Endodermal cell (in vitro differentiated cells): ENCODE results near the gene TP53BP1. TPM values are rescaled to one million over a fixed set of nuclear protein-coding genes. Genes with fewer than 3 reads are reported as not detected.
A peak's percentile ranks its signal among the peaks of the same experiment; 100 is the strongest.

ENCODE experiments used
- DNase-seq: peaks from one replicate; pipeline ENCODE4 v3.0.0-alpha.2; 2017
- H3K27ac ChIP-seq: 2 replicates; pipeline ENCODE4 v1.5.1; 2013; ENCODE audit warnings: mild to moderate bottlenecking, low read depth, low read length, moderate library complexity
- H3K27me3 ChIP-seq: 2 replicates; pipeline ENCODE4 v1.6.1; 2013; ENCODE audit warnings: mild to moderate bottlenecking, low read length, moderate library complexity; ENCODE audit not compliant: insufficient read depth, control insufficient read depth, poor library complexity, severe bottlenecking
- H3K36me3 ChIP-seq: 2 replicates; pipeline ENCODE4 v1.7.0; 2013; ENCODE audit warnings: mild to moderate bottlenecking, low read length, moderate library complexity; ENCODE audit not compliant: control insufficient read depth, insufficient read depth
- H3K4me1 ChIP-seq: one replicate; pipeline ENCODE4 v1.7.0; 2013; ENCODE audit warnings: low read length; ENCODE audit not compliant: control insufficient read depth, insufficient read depth
- H3K4me3 ChIP-seq: 2 replicates; pipeline ENCODE4 v1.5.1; 2013; ENCODE audit warnings: mild to moderate bottlenecking, low read length, moderate library complexity
- H3K9ac ChIP-seq: 2 replicates; pipeline ENCODE4 v1.6.1; 2013; ENCODE audit warnings: mild to moderate bottlenecking, low read length, moderate library complexity; ENCODE audit not compliant: poor library complexity, severe bottlenecking; ENCODE audit errors: extremely low read depth
- H3K9me3 ChIP-seq: 2 replicates; pipeline ENCODE4 v1.6.1; 2013; ENCODE audit warnings: mild to moderate bottlenecking, low read length, moderate library complexity; ENCODE audit not compliant: control insufficient read depth
- H3K27ac Mint-ChIP-seq: 2 replicates; pipeline ENCODE4 v1.8.0; 2020; ENCODE audit warnings: mixed read lengths
- H3K27me3 Mint-ChIP-seq: 2 replicates; pipeline ENCODE4 v1.8.0; 2021; ENCODE audit warnings: mild to moderate bottlenecking, mixed read lengths; ENCODE audit not compliant: insufficient read depth
- H3K36me3 Mint-ChIP-seq: 2 replicates; pipeline ENCODE4 v1.8.0; 2020; ENCODE audit warnings: low read depth, mixed read lengths
- H3K4me1 Mint-ChIP-seq: 2 replicates; pipeline ENCODE4 v1.8.0; 2020; ENCODE audit warnings: mixed read lengths
- H3K4me3 Mint-ChIP-seq: 2 replicates; pipeline ENCODE4 v1.8.0; 2020; ENCODE audit warnings: mild to moderate bottlenecking, moderate library complexity, mixed read lengths
- H3K9me3 Mint-ChIP-seq: 2 replicates; pipeline ENCODE4 v1.8.0; 2020; ENCODE audit warnings: mild to moderate bottlenecking, mixed read lengths
- WGBS, 2 experiments: methylation state at CpG; one replicate each; pipeline versions ENCODE4 v1.1.5 to v1.1.7; 2013; ENCODE audit warnings: missing lambda C conversion rate in 2 of 2, mixed read lengths in 1 of 2; ENCODE audit not compliant: insufficient coverage in 1 of 2, insufficient read length in 1 of 2; 5-methylcytosine and 5-hydroxymethylcytosine counted together
- total RNA-seq, 2 donors: library from RNA; stranded (reverse); fragmentation: NEBNext Ultra II Directional in 1 of 2; extraction: Animal tissue kit (Norgen Biotek cat#: 25700) in 1 of 2; gene quantifications; 2 replicates in 1 of 2; 3 replicates in 1 of 2; pipeline ENCODE4 v1.2.1, GENCODE V29; 2021
- TF ChIP-seq, protein P1 (sequence below): fragments of 200-600 bp; sonication (generic); conservative IDR thresholded peaks from 2 replicates; pipeline ENCODE4 v1.5.0; 2021; ENCODE audit warnings: antibody characterized with exemption, mild to moderate bottlenecking

TP53BP1 gene
- total RNA-seq, 2 donors from 2014 or later = 85.4 to 114 TPM

DNA sequence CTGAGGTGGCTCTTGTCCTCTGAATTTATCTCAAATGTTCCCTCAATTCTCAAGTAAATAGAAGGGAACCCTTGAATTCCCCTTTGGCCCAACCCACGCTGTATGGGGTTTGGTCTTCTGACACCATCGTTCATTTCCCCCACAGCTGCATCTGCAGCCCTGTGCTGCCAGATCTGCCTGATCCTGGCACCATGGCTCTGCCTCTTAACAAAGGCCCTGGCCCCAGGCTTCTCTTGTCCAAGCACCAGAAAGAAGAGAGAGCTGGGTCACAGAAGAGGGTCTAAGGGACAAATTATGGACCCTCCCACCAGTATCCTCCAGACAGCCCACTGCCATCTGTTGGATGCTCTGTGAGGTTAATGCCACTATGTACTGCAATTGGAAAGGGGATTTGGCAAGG is 26.2 kb upstream of the TP53BP1 start:
- TF ChIP-seq, protein P1, sequence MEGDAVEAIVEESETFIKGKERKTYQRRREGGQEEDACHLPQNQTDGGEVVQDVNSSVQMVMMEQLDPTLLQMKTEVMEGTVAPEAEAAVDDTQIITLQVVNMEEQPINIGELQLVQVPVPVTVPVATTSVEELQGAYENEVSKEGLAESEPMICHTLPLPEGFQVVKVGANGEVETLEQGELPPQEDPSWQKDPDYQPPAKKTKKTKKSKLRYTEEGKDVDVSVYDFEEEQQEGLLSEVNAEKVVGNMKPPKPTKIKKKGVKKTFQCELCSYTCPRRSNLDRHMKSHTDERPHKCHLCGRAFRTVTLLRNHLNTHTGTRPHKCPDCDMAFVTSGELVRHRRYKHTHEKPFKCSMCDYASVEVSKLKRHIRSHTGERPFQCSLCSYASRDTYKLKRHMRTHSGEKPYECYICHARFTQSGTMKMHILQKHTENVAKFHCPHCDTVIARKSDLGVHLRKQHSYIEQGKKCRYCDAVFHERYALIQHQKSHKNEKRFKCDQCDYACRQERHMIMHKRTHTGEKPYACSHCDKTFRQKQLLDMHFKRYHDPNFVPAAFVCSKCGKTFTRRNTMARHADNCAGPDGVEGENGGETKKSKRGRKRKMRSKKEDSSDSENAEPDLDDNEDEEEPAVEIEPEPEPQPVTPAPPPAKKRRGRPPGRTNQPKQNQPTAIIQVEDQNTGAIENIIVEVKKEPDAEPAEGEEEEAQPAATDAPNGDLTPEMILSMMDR = no peak
- H3K27me3 ChIP-seq = peaks cover 92% of the 10 kb centered on the region
- no peak overlapping the region for H3K4me3 Mint-ChIP-seq
- H3K4me3 ChIP-seq = no peak overlapping the region
- peaks cover 5% of the 10 kb centered on the region for H3K4me1 ChIP-seq
- no peak overlapping the region for H3K27ac Mint-ChIP-seq
- H3K4me1 Mint-ChIP-seq = peaks cover 20% of the 10 kb centered on the region
- no peaks in the 10 kb centered on the region for H3K9me3 Mint-ChIP-seq
- H3K36me3 ChIP-seq = no peaks in the 10 kb centered on the region
- no peak overlapping the region for H3K27ac ChIP-seq
- H3K36me3 Mint-ChIP-seq = no peaks in the 10 kb centered on the region
- 75 to 83% methylated on average over 2 of the region's 2 CpGs for WGBS, 2 experiments
- no peak for DNase-seq
- H3K9ac ChIP-seq = no peak overlapping the region
- peaks cover 97% of the 10 kb centered on the region for H3K27me3 Mint-ChIP-seq
- H3K9me3 ChIP-seq = no peaks in the 10 kb centered on the region

GRCh38 chr15:43518197-43518761 is 25.3 kb upstream of the TP53BP1 start:
- peak overlapping the region; percentile 78 for H3K4me3 ChIP-seq
- no peak overlapping the region for H3K9ac ChIP-seq
- peak overlapping the region; percentile 65 for H3K27ac ChIP-seq
- no peak overlapping the region for H3K27ac Mint-ChIP-seq
- peak overlapping the region; percentile 60 for H3K4me3 Mint-ChIP-seq
- peak; percentile 80 for DNase-seq
- no peaks in the 10 kb centered on the region for H3K9me3 Mint-ChIP-seq
- H3K27me3 ChIP-seq = peaks cover 92% of the 10 kb centered on the region
- peaks cover 97% of the 10 kb centered on the region for H3K27me3 Mint-ChIP-seq
- 4% methylated on average over 15 of the region's 18 CpGs; no CpG with 5 or more reads in 1 of the 2 experiments for WGBS, 2 experiments
- peaks cover 5% of the 10 kb centered on the region for H3K4me1 ChIP-seq
- no peaks in the 10 kb centered on the region for H3K9me3 ChIP-seq
- no peaks in the 10 kb centered on the region for H3K36me3 Mint-ChIP-seq
- H3K36me3 ChIP-seq = no peaks in the 10 kb centered on the region
- peaks cover 20% of the 10 kb centered on the region for H3K4me1 Mint-ChIP-seq
- TF ChIP-seq, protein P1 = no peak

- Mint-ChIP-seq H3K9me3 (no peaks in the 10 kb centered on the region), H3K4me3 (peak within 1 kb of the TSS; percentile 60), H3K27me3 (peaks cover 97% of the 10 kb centered on the region), H3K27ac (no peak within 1 kb of the TSS), H3K4me1 (peaks cover 20% of the 10 kb centered on the region), H3K36me3 (no peaks in the 10 kb centered on the region)
- H3K4me3 ChIP-seq = peak within 1 kb of the TSS; percentile 78
- H3K4me1 ChIP-seq = peaks cover 5% of the 10 kb centered on the region
- 0 to 5% methylated on average over 1 to 7 of the region's 15 CpGs for WGBS, 2 experiments
- no peaks in the 10 kb centered on the region for H3K36me3 ChIP-seq
- DNase-seq = peak; percentile 84
- TF ChIP-seq, protein P1 = peak; percentile 28
- H3K27me3 ChIP-seq = peaks cover 92% of the 10 kb centered on the region
- H3K27ac ChIP-seq = peak within 1 kb of the TSS; percentile 89
- H3K9ac ChIP-seq = no peak within 1 kb of the TSS
- H3K9me3 ChIP-seq = no peaks in the 10 kb centered on the region
Measured at GRCh38 chr15:43517354-43518196, 24.6 kb upstream of the TP53BP1 start, which contains the start of gene MAP1A. TSS of gene MAP1A (plus strand) at chr15:43517608. CDS start at chr15:43521474, 3,866 bp downstream.
